Smooth muscle cell (in vitro differentiated cells): ENCODE measurements around the gene FHAD1. TPM values are rescaled to one million over a fixed set of nuclear protein-coding genes. Genes with fewer than 3 reads are reported as not detected.

Experiments used
- DNase-seq: peaks from one replicate; lab custom pipeline; 2025; ENCODE audit not compliant: unreplicated experiment; lab: John Stamatoyannopoulos, UW
- H2AFZ ChIP-seq: fragments of 200-600 bp; sonication (generic); 2 replicates; pipeline ENCODE4 v1.6.0; 2016; ENCODE audit warnings: antibody characterized with exemption, low read depth, mild to moderate bottlenecking
- H3F3A ChIP-seq: fragments of 200-600 bp; sonication (generic); 2 replicates; pipeline ENCODE4 v1.6.0; 2017; ENCODE audit warnings: antibody characterized with exemption, low read depth
- H3K27ac ChIP-seq: fragments of 200-600 bp; sonication (generic); 2 replicates; pipeline ENCODE4 v1.5.1; 2016; ENCODE audit warnings: low read depth, mild to moderate bottlenecking
- H3K27me3 ChIP-seq: fragments of 200-600 bp; sonication (generic); 2 replicates; pipeline ENCODE4 v1.6.1; 2016; ENCODE audit warnings: low read depth, mild to moderate bottlenecking
- H3K36me3 ChIP-seq: fragments of 200-600 bp; sonication (generic); 2 replicates; pipeline ENCODE4 v1.5.1; 2016; ENCODE audit warnings: low read depth
- H3K4me1 ChIP-seq: fragments of 200-600 bp; sonication (generic); 2 replicates; pipeline ENCODE4 v1.5.1; 2016; ENCODE audit warnings: low read depth
- H3K4me2 ChIP-seq: fragments of 200-600 bp; sonication (generic); 2 replicates; pipeline ENCODE4 v1.6.0; 2016; ENCODE audit warnings: mild to moderate bottlenecking
- H3K4me3 ChIP-seq: fragments of 200-600 bp; sonication (generic); 2 replicates; pipeline ENCODE4 v1.5.1; 2016; ENCODE audit warnings: mild to moderate bottlenecking
- H3K79me2 ChIP-seq: fragments of 200-600 bp; sonication (generic); 2 replicates; pipeline ENCODE4 v1.6.0; 2016; ENCODE audit warnings: low read depth, mild to moderate bottlenecking
- H3K9ac ChIP-seq: fragments of 200-600 bp; sonication (generic); 2 replicates; pipeline ENCODE4 v1.6.0; 2016; ENCODE audit warnings: low read depth
- H3K9me3 ChIP-seq: fragments of 200-600 bp; sonication (generic); replicated peaks from 2 replicates; pipeline ENCODE4 v1.5.1; 2016; ENCODE audit warnings: low read depth
- H4K20me1 ChIP-seq: fragments of 200-600 bp; sonication (generic); 2 replicates; pipeline ENCODE4 v1.6.0; 2016; ENCODE audit warnings: low read depth
- WGBS: methylation state at CpG from one replicate; pipeline ENCODE4 v1.1.7; 2016; ENCODE audit warnings: low lambda C conversion rate; 5-methylcytosine and 5-hydroxymethylcytosine counted together
- polyA plus RNA-seq: library from polyadenylated mRNA; unstranded; fragments of >200 nt; fragmentation: Nextera tagmentation; extraction: Ambion mirVana; gene quantifications from 2 replicates; pipeline ENCODE4 v1.2.1, GENCODE V29; 2016
- total RNA-seq: library from RNA; depleted of rRNA; stranded (reverse); fragments of >200 nt; gene quantifications from 2 replicates; pipeline ENCODE4 v1.2.3, GENCODE V29; 2014
- TF ChIP-seq, protein P1 (sequence below): fragments of 200-600 bp; sonication (generic); IDR thresholded peaks from 2 replicates; pipeline ENCODE4 v1.5.1; 2017; ENCODE audit warnings: borderline replicate concordance, mild to moderate bottlenecking, antibody characterized with exemption; ENCODE audit not compliant: insufficient read depth, poor library complexity, severe bottlenecking

FHAD1 gene
- total and polyA plus RNA-seq, 2 experiments from 2014 or later, result 0.33 TPM; not detected in 1

DNA sequence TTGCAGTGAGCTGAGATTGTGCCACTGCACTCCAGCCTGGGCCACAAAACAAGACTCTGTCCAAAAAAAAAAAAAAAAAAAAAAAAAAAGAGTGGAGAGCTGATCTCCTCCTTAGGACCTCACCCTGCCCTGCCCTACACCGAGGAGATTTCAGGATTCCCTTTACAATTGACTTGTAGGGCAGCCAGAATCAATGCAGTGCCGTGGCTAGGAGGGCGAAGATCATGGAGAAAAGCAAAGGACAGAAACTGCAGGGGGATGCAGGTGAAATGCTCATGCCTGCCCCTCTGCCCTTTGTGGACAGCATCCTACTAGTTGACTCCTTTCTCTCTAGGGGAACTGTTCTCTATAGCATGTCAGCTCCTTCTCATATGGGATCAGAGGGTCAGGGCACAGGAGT is 9.6 kb downstream of the FHAD1 start:
- Histone ChIP-seq H3K9ac (no peak overlapping the region), H3F3A (no peaks in the 10 kb centered on the region), H3K36me3 (no peaks in the 10 kb centered on the region), H3K4me2 (no peak overlapping the region), H3K4me3 (no peak overlapping the region), H3K79me2 (no peaks in the 10 kb centered on the region), H3K9me3 (no peaks in the 10 kb centered on the region), H3K27ac (no peak overlapping the region), H3K4me1 (peaks cover 4% of the 10 kb centered on the region), H2AFZ (no peak overlapping the region), H4K20me1 (no peaks in the 10 kb centered on the region), H3K27me3 (no peaks in the 10 kb centered on the region)
- TF ChIP-seq, protein P1, sequence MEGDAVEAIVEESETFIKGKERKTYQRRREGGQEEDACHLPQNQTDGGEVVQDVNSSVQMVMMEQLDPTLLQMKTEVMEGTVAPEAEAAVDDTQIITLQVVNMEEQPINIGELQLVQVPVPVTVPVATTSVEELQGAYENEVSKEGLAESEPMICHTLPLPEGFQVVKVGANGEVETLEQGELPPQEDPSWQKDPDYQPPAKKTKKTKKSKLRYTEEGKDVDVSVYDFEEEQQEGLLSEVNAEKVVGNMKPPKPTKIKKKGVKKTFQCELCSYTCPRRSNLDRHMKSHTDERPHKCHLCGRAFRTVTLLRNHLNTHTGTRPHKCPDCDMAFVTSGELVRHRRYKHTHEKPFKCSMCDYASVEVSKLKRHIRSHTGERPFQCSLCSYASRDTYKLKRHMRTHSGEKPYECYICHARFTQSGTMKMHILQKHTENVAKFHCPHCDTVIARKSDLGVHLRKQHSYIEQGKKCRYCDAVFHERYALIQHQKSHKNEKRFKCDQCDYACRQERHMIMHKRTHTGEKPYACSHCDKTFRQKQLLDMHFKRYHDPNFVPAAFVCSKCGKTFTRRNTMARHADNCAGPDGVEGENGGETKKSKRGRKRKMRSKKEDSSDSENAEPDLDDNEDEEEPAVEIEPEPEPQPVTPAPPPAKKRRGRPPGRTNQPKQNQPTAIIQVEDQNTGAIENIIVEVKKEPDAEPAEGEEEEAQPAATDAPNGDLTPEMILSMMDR, result no peak
- 87% methylated on average over 3 of the region's 3 CpGs for WGBS
- no peak for DNase-seq

DNA sequence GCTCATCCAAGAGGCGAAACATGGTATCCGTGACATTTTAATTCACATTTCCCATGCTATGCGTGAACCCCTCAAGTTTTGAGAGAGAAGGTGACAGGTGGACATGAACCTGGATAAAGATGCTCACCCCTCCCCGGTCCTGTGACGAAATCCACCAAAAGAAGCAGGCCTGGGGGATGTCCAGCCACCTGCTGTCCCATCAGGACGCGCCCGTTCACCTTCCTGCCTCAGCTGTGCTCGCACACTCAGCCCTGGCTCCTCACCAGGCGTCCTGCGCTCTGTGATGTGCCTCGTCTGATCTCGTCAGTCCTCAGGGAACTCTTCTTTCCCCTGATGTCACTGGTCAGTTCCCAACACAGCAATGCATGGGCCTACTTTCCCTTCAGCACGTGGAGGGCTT is 10.3 kb downstream of the FHAD1 start:
- H3K9ac ChIP-seq, result no peak overlapping the region
- WGBS, result 83% methylated on average over 14 of the region's 14 CpGs
- H3K9me3 ChIP-seq, result no peaks in the 10 kb centered on the region
- no peaks in the 10 kb centered on the region for H3K79me2 ChIP-seq
- no peaks in the 10 kb centered on the region for H3F3A ChIP-seq
- no peaks in the 10 kb centered on the region for H3K27me3 ChIP-seq
- peaks cover 4% of the 10 kb centered on the region for H3K4me1 ChIP-seq
- no peak overlapping the region for H3K27ac ChIP-seq
- H3K4me2 ChIP-seq, result no peak overlapping the region
- DNase-seq, result no peak
- TF ChIP-seq, protein P1, result no peak
- H3K36me3 ChIP-seq, result no peaks in the 10 kb centered on the region
- H4K20me1 ChIP-seq, result no peaks in the 10 kb centered on the region
- H3K4me3 ChIP-seq, result no peak overlapping the region
- H2AFZ ChIP-seq, result no peak overlapping the region

DNA sequence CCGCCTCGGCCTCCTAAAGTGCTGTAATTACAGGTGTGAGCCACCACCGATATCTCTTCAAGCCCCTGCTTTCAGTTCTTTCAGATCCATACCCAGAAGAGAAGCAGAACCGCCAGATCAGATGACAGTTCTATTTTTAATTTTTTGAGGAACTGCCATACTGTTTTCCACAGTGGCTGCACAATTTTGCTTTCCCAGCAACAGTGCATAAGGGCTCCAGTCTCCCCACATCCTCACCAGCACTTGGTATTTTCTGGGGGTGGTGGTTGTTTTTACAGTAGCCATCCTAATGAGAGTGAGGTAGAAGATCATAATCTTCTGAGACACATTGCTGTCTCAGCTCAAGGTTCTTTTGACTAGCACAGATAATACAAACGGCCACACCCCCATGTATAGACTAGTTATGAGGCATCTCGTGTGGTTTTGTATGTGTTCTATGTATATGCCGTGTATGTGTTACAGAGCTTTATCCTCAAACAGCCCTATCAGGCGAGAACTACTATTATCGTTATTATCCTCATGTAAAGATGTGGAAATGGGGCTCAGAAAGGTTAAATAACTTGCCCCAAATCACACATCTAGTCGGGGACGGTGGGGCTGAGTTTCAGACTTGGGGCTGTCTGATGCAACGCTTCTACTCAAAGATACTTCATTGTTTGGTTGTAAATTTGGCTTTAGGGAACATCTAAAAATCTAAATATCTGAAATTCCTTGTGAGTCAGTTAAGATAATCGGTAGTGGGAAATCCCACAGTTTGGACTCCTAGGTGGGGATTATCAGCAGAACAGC is 12.0 kb downstream of the FHAD1 start:
- WGBS, result 86% methylated on average over 13 of the region's 13 CpGs
- Histone ChIP-seq H4K20me1 (no peaks in the 10 kb centered on the region), H3F3A (no peaks in the 10 kb centered on the region), H3K4me1 (no peaks in the 10 kb centered on the region), H3K9ac (no peak overlapping the region), H3K4me2 (no peak overlapping the region), H3K9me3 (no peaks in the 10 kb centered on the region), H3K4me3 (no peak overlapping the region), H3K27ac (no peak overlapping the region), H3K27me3 (no peaks in the 10 kb centered on the region), H3K79me2 (no peaks in the 10 kb centered on the region), H3K36me3 (no peaks in the 10 kb centered on the region), H2AFZ (no peak overlapping the region)
- no peak for DNase-seq
- TF ChIP-seq, protein P1, result no peak

DNA sequence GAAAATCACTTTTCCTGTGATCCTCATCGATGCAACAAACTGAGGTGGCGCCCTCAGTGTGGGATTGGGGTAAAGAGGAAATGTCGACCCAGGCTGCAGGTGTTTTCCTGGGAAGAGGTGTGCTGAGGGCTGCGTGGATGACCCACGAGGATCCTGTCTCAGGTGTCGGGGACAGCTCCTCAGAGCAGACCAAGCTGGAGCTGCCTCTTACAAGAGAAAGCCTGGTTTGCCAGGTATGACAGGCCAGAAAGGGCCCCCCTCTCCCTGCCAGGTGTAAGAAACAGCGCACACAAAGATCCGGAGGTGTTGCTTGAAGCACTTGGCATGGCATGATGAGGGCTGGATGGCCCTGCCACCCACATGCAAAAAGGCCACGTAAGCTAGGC is 12.6 kb downstream of the FHAD1 start:
- Histone ChIP-seq H3K27ac (no peak overlapping the region), H3K36me3 (no peaks in the 10 kb centered on the region), H3K27me3 (no peaks in the 10 kb centered on the region), H3K79me2 (no peaks in the 10 kb centered on the region), H3K9ac (no peak overlapping the region), H3K4me2 (no peak overlapping the region), H3K4me3 (no peak overlapping the region), H3F3A (no peaks in the 10 kb centered on the region), H3K4me1 (no peaks in the 10 kb centered on the region), H2AFZ (no peak overlapping the region), H4K20me1 (no peaks in the 10 kb centered on the region), H3K9me3 (no peaks in the 10 kb centered on the region)
- DNase-seq, result no peak
- TF ChIP-seq, protein P1, result no peak
- 87% methylated on average over 9 of the region's 9 CpGs for WGBS
